Measurements from ENCODE around the gene SUN2. TPM values are rescaled to one million over a fixed set of nuclear protein-coding genes. Genes with fewer than 3 reads are reported as not detected.

The SUN2 gene
- total RNA-seq, 1 experiment from 2014 or later: 23.3 TPM

GRCh38 chr22:38784035-38784434 is 28.2 kb upstream of the SUN2 start:
- no peak overlapping the region for H3K9ac ChIP-seq (ENCODE audit: low read length)
- no peak for DNase-seq

GRCh38 chr22:38783095-38783615 is 27.4 kb upstream of the SUN2 start:
- no peak for DNase-seq
- no peaks in the 10 kb centered on the region for H3K9me2 ChIP-seq (replicated peaks; ENCODE audit: insufficient read depth, low read length)
- no peak overlapping the region for H2AFZ ChIP-seq (ENCODE audit: low read length)
- no peaks in the 10 kb centered on the region for H3K79me2 ChIP-seq (ENCODE audit: low read length)
- no peak overlapping the region for H3K27ac ChIP-seq (ENCODE audit: low read length)
- H3K9ac ChIP-seq (ENCODE audit: low read length): no peak overlapping the region
- no peaks in the 10 kb centered on the region for H3K36me3 ChIP-seq (ENCODE audit: insufficient read depth, low read length)
- H4K20me1 ChIP-seq (ENCODE audit: insufficient read depth, low read depth, low read length): no peaks in the 10 kb centered on the region
- no peaks in the 10 kb centered on the region for H3K4me1 ChIP-seq (ENCODE audit: low read length)
- H3K27me3 ChIP-seq (ENCODE audit: low read length): no peaks in the 10 kb centered on the region
- H3K4me3 ChIP-seq (ENCODE audit: low read length): no peak overlapping the region
- H3K9me3 ChIP-seq (ENCODE audit: low read length): no peaks in the 10 kb centered on the region
- H3K4me2 ChIP-seq (ENCODE audit: low read depth, low read length, poor library complexity, severe bottlenecking): no peak overlapping the region

More at GRCh38 chr22:38784035-38784434, 28.2 kb upstream of the SUN2 start:
- Histone ChIP-seq H3K4me3 (ENCODE audit: low read length) (no peak overlapping the region), H3K27me3 (ENCODE audit: low read length) (no peaks in the 10 kb centered on the region), H2AFZ (ENCODE audit: low read length) (no peak overlapping the region), H3K4me2 (ENCODE audit: low read depth, low read length, poor library complexity, severe bottlenecking) (no peak overlapping the region), H3K9me3 (ENCODE audit: low read length) (no peaks in the 10 kb centered on the region), H3K36me3 (ENCODE audit: insufficient read depth, low read length) (no peaks in the 10 kb centered on the region), H3K4me1 (ENCODE audit: low read length) (no peaks in the 10 kb centered on the region), H4K20me1 (ENCODE audit: insufficient read depth, low read depth, low read length) (no peaks in the 10 kb centered on the region), H3K27ac (ENCODE audit: low read length) (no peak overlapping the region), H3K79me2 (ENCODE audit: low read length) (no peaks in the 10 kb centered on the region), H3K9me2 (replicated peaks; ENCODE audit: insufficient read depth, low read length) (no peaks in the 10 kb centered on the region)

GRCh38 chr22:38782402-38783094 is 26.8 kb upstream of the SUN2 start:
- Histone ChIP-seq H3K27me3 (ENCODE audit: low read length) (no peaks in the 10 kb centered on the region), H3K4me2 (ENCODE audit: low read depth, low read length, poor library complexity, severe bottlenecking) (no peak overlapping the region), H3K9ac (ENCODE audit: low read length) (no peak overlapping the region), H3K27ac (ENCODE audit: low read length) (no peak overlapping the region), H3K9me2 (replicated peaks; ENCODE audit: insufficient read depth, low read length) (no peaks in the 10 kb centered on the region), H3K79me2 (ENCODE audit: low read length) (no peaks in the 10 kb centered on the region), H3K4me1 (ENCODE audit: low read length) (no peaks in the 10 kb centered on the region), H3K36me3 (ENCODE audit: insufficient read depth, low read length) (no peaks in the 10 kb centered on the region), H4K20me1 (ENCODE audit: insufficient read depth, low read depth, low read length) (no peaks in the 10 kb centered on the region), H3K4me3 (ENCODE audit: low read length) (no peak overlapping the region), H2AFZ (ENCODE audit: low read length) (no peak overlapping the region), H3K9me3 (ENCODE audit: low read length) (no peaks in the 10 kb centered on the region)
- DNase-seq: no peak

- H2AFZ ChIP-seq (ENCODE audit: low read length): no peak overlapping the region
- H3K27me3 ChIP-seq (ENCODE audit: low read length): no peaks in the 10 kb centered on the region
- no peaks in the 10 kb centered on the region for H3K4me1 ChIP-seq (ENCODE audit: low read length)
- no peak overlapping the region for H3K9ac ChIP-seq (ENCODE audit: low read length)
- H3K9me3 ChIP-seq (ENCODE audit: low read length): no peaks in the 10 kb centered on the region
- no peaks in the 10 kb centered on the region for H3K9me2 ChIP-seq (replicated peaks; ENCODE audit: insufficient read depth, low read length)
- H3K79me2 ChIP-seq (ENCODE audit: low read length): no peaks in the 10 kb centered on the region
- H3K36me3 ChIP-seq (ENCODE audit: insufficient read depth, low read length): no peaks in the 10 kb centered on the region
- H3K4me2 ChIP-seq (ENCODE audit: low read depth, low read length, poor library complexity, severe bottlenecking): no peak overlapping the region
- no peak overlapping the region for H3K27ac ChIP-seq (ENCODE audit: low read length)
- no peak overlapping the region for H3K4me3 ChIP-seq (ENCODE audit: low read length)
- no peak for DNase-seq
- H4K20me1 ChIP-seq (ENCODE audit: insufficient read depth, low read depth, low read length): no peaks in the 10 kb centered on the region
These were observed 25.2 kb upstream of the SUN2 start for GRCh38 chr22:38781033-38781432.

- no peak overlapping the region for H3K4me3 ChIP-seq (ENCODE audit: low read length)
- no peaks in the 10 kb centered on the region for H3K27me3 ChIP-seq (ENCODE audit: low read length)
- no peak overlapping the region for H3K4me2 ChIP-seq (ENCODE audit: low read depth, low read length, poor library complexity, severe bottlenecking)
- H3K36me3 ChIP-seq (ENCODE audit: insufficient read depth, low read length): no peaks in the 10 kb centered on the region
- H3K9me2 ChIP-seq (replicated peaks; ENCODE audit: insufficient read depth, low read length): no peaks in the 10 kb centered on the region
- no peak overlapping the region for H3K27ac ChIP-seq (ENCODE audit: low read length)
- DNase-seq: no peak
- no peaks in the 10 kb centered on the region for H3K9me3 ChIP-seq (ENCODE audit: low read length)
- H3K4me1 ChIP-seq (ENCODE audit: low read length): no peaks in the 10 kb centered on the region
- H2AFZ ChIP-seq (ENCODE audit: low read length): no peak overlapping the region
- H3K79me2 ChIP-seq (ENCODE audit: low read length): no peaks in the 10 kb centered on the region
- no peak overlapping the region for H3K9ac ChIP-seq (ENCODE audit: low read length)
- no peaks in the 10 kb centered on the region for H4K20me1 ChIP-seq (ENCODE audit: insufficient read depth, low read depth, low read length)
These were observed 21.4 kb upstream of the SUN2 start for GRCh38 chr22:38777087-38777671.

GRCh38 chr22:38776086-38776485 is 20.3 kb upstream of the SUN2 start:
- Histone ChIP-seq H3K79me2 (ENCODE audit: low read length) (no peaks in the 10 kb centered on the region), H4K20me1 (ENCODE audit: insufficient read depth, low read depth, low read length) (no peaks in the 10 kb centered on the region), H3K9ac (ENCODE audit: low read length) (no peak overlapping the region), H3K4me3 (ENCODE audit: low read length) (no peak overlapping the region), H2AFZ (ENCODE audit: low read length) (no peak overlapping the region), H3K27me3 (ENCODE audit: low read length) (no peaks in the 10 kb centered on the region), H3K4me2 (ENCODE audit: low read depth, low read length, poor library complexity, severe bottlenecking) (no peak overlapping the region), H3K36me3 (ENCODE audit: insufficient read depth, low read length) (no peaks in the 10 kb centered on the region), H3K9me3 (ENCODE audit: low read length) (no peaks in the 10 kb centered on the region), H3K9me2 (replicated peaks; ENCODE audit: insufficient read depth, low read length) (no peaks in the 10 kb centered on the region), H3K27ac (ENCODE audit: low read length) (no peak overlapping the region), H3K4me1 (ENCODE audit: low read length) (no peaks in the 10 kb centered on the region)
- DNase-seq: no peak

GRCh38 chr22:38775656-38776055 is 19.9 kb upstream of the SUN2 start:
- Histone ChIP-seq H3K27me3 (ENCODE audit: low read length) (no peaks in the 10 kb centered on the region), H3K79me2 (ENCODE audit: low read length) (no peaks in the 10 kb centered on the region), H3K4me2 (ENCODE audit: low read depth, low read length, poor library complexity, severe bottlenecking) (no peak overlapping the region), H3K36me3 (ENCODE audit: insufficient read depth, low read length) (no peaks in the 10 kb centered on the region), H3K27ac (ENCODE audit: low read length) (no peak overlapping the region), H3K4me3 (ENCODE audit: low read length) (no peak overlapping the region), H2AFZ (ENCODE audit: low read length) (no peak overlapping the region), H3K9me3 (ENCODE audit: low read length) (no peaks in the 10 kb centered on the region), H3K9me2 (replicated peaks; ENCODE audit: insufficient read depth, low read length) (no peaks in the 10 kb centered on the region), H3K9ac (ENCODE audit: low read length) (no peak overlapping the region), H4K20me1 (ENCODE audit: insufficient read depth, low read depth, low read length) (no peaks in the 10 kb centered on the region), H3K4me1 (ENCODE audit: low read length) (no peaks in the 10 kb centered on the region)
- no peak for DNase-seq

GRCh38 chr22:38774496-38775166 is 18.8 kb upstream of the SUN2 start:
- Histone ChIP-seq H3K9me2 (replicated peaks; ENCODE audit: insufficient read depth, low read length) (no peaks in the 10 kb centered on the region), H3K4me1 (ENCODE audit: low read length) (no peaks in the 10 kb centered on the region), H3K9ac (ENCODE audit: low read length) (no peak overlapping the region), H3K79me2 (ENCODE audit: low read length) (no peaks in the 10 kb centered on the region), H3K27me3 (ENCODE audit: low read length) (no peaks in the 10 kb centered on the region), H4K20me1 (ENCODE audit: insufficient read depth, low read depth, low read length) (no peaks in the 10 kb centered on the region), H3K4me2 (ENCODE audit: low read depth, low read length, poor library complexity, severe bottlenecking) (no peak overlapping the region), H3K4me3 (ENCODE audit: low read length) (no peak overlapping the region), H3K27ac (ENCODE audit: low read length) (no peak overlapping the region), H2AFZ (ENCODE audit: low read length) (no peak overlapping the region), H3K9me3 (ENCODE audit: low read length) (no peaks in the 10 kb centered on the region), H3K36me3 (ENCODE audit: insufficient read depth, low read length) (no peaks in the 10 kb centered on the region)
- DNase-seq: no peak
